ENCODE results near the gene PMEPA1. TPM values are rescaled to one million over a fixed set of nuclear protein-coding genes. Genes with fewer than 3 reads are reported as not detected.

PMEPA1 gene
- total and polyA plus RNA-seq, 2 experiments from 2014 or later = 7.3 to 15.4 TPM

DNA sequence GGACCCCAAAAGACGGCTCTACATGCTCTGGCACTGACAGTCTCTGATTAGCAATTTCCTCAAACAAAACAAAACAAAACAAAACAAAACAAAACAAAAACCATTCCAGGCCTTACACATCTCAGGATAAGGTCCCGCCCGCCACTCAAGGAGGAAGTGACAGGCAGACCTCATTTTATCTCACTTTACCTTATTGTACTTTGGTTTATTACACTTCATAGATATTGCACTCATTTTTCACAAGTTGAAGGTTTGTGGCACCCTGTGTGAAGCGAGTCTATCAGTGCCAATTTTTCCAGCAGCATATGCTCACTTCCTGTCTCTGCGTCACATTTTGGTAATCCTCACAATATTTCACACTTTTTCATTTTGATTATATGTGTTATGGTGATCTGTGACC lies 104.8 kb downstream of the PMEPA1 start:
- H3K4me3 Mint-ChIP-seq = no peak overlapping the region
- Histone ChIP-seq H3K27ac (ENCODE audit: low read depth) (no peak overlapping the region), H4K20me1 (replicated peaks; ENCODE audit: insufficient read depth) (no peaks in the 10 kb centered on the region), H3K27me3 (ENCODE audit: insufficient read depth) (no peaks in the 10 kb centered on the region), H3K4me2 (no peak overlapping the region), H3F3A (replicated peaks; ENCODE audit: low read depth) (no peaks in the 10 kb centered on the region), H3K4me1 (ENCODE audit: insufficient read depth) (no peaks in the 10 kb centered on the region), H3K79me2 (replicated peaks; ENCODE audit: insufficient read depth) (no peaks in the 10 kb centered on the region), H3K4me3 (no peak overlapping the region), H3K9me2 (ENCODE audit: insufficient read depth) (no peaks in the 10 kb centered on the region), H2AFZ (no peak overlapping the region), H3K36me3 (ENCODE audit: insufficient read depth) (no peaks in the 10 kb centered on the region)
- DNase-seq (ENCODE audit: low spot score) (no peak), ATAC-seq (no peak)
- no peak for TF ChIP-seq JUNB (IDR thresholded peaks at IDR 0.05; ENCODE audit: unreplicated experiment)
- no peak for TF ChIP-seq CREB1 (CRISPR knock-in tag; IDR thresholded peaks at IDR 0.05; ENCODE audit: low read depth)
- TF ChIP-seq EZH2phosphoT487 (IDR thresholded peaks at IDR 0.05; ENCODE audit: unreplicated experiment) = no peak
- no peak for TF ChIP-seq NANOG (IDR thresholded peaks at IDR 0.05; ENCODE audit: borderline replicate concordance)
- TF ChIP-seq, protein P1, sequence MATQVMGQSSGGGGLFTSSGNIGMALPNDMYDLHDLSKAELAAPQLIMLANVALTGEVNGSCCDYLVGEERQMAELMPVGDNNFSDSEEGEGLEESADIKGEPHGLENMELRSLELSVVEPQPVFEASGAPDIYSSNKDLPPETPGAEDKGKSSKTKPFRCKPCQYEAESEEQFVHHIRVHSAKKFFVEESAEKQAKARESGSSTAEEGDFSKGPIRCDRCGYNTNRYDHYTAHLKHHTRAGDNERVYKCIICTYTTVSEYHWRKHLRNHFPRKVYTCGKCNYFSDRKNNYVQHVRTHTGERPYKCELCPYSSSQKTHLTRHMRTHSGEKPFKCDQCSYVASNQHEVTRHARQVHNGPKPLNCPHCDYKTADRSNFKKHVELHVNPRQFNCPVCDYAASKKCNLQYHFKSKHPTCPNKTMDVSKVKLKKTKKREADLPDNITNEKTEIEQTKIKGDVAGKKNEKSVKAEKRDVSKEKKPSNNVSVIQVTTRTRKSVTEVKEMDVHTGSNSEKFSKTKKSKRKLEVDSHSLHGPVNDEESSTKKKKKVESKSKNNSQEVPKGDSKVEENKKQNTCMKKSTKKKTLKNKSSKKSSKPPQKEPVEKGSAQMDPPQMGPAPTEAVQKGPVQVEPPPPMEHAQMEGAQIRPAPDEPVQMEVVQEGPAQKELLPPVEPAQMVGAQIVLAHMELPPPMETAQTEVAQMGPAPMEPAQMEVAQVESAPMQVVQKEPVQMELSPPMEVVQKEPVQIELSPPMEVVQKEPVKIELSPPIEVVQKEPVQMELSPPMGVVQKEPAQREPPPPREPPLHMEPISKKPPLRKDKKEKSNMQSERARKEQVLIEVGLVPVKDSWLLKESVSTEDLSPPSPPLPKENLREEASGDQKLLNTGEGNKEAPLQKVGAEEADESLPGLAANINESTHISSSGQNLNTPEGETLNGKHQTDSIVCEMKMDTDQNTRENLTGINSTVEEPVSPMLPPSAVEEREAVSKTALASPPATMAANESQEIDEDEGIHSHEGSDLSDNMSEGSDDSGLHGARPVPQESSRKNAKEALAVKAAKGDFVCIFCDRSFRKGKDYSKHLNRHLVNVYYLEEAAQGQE (IDR thresholded peaks at IDR 0.05; ENCODE audit: unreplicated experiment) = no peak
- no peak for TF ChIP-seq EZH2 (IDR thresholded peaks at IDR 0.05; ENCODE audit: low read depth, unreplicated experiment)
- TF ChIP-seq, protein P2, sequence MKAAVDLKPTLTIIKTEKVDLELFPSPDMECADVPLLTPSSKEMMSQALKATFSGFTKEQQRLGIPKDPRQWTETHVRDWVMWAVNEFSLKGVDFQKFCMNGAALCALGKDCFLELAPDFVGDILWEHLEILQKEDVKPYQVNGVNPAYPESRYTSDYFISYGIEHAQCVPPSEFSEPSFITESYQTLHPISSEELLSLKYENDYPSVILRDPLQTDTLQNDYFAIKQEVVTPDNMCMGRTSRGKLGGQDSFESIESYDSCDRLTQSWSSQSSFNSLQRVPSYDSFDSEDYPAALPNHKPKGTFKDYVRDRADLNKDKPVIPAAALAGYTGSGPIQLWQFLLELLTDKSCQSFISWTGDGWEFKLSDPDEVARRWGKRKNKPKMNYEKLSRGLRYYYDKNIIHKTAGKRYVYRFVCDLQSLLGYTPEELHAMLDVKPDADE (IDR thresholded peaks at IDR 0.05) = no peak
- TF ChIP-seq STAT1 (IDR thresholded peaks at IDR 0.05; ENCODE audit: unreplicated experiment) = no peak
- no peak for TF ChIP-seq POLR2AphosphoS5 (IDR thresholded peaks at IDR 0.05; ENCODE audit: low read depth)
- TF ChIP-seq, protein P3, sequence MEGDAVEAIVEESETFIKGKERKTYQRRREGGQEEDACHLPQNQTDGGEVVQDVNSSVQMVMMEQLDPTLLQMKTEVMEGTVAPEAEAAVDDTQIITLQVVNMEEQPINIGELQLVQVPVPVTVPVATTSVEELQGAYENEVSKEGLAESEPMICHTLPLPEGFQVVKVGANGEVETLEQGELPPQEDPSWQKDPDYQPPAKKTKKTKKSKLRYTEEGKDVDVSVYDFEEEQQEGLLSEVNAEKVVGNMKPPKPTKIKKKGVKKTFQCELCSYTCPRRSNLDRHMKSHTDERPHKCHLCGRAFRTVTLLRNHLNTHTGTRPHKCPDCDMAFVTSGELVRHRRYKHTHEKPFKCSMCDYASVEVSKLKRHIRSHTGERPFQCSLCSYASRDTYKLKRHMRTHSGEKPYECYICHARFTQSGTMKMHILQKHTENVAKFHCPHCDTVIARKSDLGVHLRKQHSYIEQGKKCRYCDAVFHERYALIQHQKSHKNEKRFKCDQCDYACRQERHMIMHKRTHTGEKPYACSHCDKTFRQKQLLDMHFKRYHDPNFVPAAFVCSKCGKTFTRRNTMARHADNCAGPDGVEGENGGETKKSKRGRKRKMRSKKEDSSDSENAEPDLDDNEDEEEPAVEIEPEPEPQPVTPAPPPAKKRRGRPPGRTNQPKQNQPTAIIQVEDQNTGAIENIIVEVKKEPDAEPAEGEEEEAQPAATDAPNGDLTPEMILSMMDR (conservative IDR thresholded peaks at IDR 0.05; ENCODE audit: low read depth in 2 of 2) = no peak
- no peak for TF ChIP-seq ZNF331 (CRISPR knock-in tag; IDR thresholded peaks at IDR 0.05; ENCODE audit: low read depth)
- no peak for TF ChIP-seq ZNF114 (CRISPR knock-in tag; IDR thresholded peaks at IDR 0.05)
- TF ChIP-seq, protein P4, sequence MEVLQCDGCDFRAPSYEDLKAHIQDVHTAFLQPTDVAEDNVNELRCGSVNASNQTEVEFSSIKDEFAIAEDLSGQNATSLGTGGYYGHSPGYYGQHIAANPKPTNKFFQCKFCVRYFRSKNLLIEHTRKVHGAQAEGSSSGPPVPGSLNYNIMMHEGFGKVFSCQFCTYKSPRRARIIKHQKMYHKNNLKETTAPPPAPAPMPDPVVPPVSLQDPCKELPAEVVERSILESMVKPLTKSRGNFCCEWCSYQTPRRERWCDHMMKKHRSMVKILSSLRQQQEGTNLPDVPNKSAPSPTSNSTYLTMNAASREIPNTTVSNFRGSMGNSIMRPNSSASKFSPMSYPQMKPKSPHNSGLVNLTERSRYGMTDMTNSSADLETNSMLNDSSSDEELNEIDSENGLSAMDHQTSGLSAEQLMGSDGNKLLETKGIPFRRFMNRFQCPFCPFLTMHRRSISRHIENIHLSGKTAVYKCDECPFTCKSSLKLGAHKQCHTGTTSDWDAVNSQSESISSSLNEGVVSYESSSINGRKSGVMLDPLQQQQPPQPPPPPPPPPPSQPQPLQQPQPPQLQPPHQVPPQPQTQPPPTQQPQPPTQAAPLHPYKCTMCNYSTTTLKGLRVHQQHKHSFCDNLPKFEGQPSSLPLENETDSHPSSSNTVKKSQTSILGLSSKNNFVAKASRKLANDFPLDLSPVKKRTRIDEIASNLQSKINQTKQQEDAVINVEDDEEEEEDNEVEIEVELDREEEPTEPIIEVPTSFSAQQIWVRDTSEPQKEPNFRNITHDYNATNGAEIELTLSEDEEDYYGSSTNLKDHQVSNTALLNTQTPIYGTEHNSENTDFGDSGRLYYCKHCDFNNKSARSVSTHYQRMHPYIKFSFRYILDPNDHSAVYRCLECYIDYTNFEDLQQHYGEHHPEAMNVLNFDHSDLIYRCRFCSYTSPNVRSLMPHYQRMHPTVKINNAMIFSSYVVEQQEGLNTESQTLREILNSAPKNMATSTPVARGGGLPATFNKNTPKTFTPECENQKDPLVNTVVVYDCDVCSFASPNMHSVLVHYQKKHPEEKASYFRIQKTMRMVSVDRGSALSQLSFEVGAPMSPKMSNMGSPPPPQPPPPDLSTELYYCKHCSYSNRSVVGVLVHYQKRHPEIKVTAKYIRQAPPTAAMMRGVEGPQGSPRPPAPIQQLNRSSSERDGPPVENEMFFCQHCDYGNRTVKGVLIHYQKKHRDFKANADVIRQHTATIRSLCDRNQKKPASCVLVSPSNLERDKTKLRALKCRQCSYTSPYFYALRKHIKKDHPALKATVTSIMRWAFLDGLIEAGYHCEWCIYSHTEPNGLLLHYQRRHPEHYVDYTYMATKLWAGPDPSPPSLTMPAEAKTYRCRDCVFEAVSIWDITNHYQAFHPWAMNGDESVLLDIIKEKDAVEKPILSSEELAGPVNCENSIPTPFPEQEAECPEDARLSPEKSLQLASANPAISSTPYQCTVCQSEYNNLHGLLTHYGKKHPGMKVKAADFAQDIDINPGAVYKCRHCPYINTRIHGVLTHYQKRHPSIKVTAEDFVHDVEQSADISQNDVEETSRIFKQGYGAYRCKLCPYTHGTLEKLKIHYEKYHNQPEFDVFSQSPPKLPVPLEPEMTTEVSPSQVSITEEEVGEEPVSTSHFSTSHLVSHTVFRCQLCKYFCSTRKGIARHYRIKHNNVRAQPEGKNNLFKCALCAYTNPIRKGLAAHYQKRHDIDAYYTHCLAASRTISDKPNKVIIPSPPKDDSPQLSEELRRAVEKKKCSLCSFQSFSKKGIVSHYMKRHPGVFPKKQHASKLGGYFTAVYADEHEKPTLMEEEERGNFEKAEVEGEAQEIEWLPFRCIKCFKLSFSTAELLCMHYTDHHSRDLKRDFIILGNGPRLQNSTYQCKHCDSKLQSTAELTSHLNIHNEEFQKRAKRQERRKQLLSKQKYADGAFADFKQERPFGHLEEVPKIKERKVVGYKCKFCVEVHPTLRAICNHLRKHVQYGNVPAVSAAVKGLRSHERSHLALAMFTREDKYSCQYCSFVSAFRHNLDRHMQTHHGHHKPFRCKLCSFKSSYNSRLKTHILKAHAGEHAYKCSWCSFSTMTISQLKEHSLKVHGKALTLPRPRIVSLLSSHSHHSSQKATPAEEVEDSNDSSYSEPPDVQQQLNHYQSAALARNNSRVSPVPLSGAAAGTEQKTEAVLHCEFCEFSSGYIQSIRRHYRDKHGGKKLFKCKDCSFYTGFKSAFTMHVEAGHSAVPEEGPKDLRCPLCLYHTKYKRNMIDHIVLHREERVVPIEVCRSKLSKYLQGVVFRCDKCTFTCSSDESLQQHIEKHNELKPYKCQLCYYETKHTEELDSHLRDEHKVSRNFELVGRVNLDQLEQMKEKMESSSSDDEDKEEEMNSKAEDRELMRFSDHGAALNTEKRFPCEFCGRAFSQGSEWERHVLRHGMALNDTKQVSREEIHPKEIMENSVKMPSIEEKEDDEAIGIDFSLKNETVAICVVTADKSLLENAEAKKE (CRISPR knock-in tag; IDR thresholded peaks at IDR 0.05) = no peak
- H3K27ac Mint-ChIP-seq = no peak overlapping the region
- peaks cover 16% of the 10 kb centered on the region for H3K27me3 Mint-ChIP-seq (ENCODE audit: insufficient read depth, low read depth, poor library complexity)
- H3K36me3 Mint-ChIP-seq (ENCODE audit: low read depth) = no peaks in the 10 kb centered on the region
- no peaks in the 10 kb centered on the region; the same call in 2 of the 3 replicates for H3K4me1 Mint-ChIP-seq
- H3K9me3 Mint-ChIP-seq = peaks cover 3% of the 10 kb centered on the region; the same call in 1 of the 3 replicates

All from GM23338 (cell line).